Lower leg skin (tissue), 4 donors: Measurements from ENCODE around the gene CCT6A. TPM values are rescaled to one million over a fixed set of nuclear protein-coding genes. Genes with fewer than 3 reads are reported as not detected.
"Not testable (repeated sequence)": the region's sequence is repeated elsewhere in the genome, so short reads cannot be mapped to it uniquely, and the experiment has no call there.

Experiments used
- DNase-seq, 2 donors: peaks; one replicate each; pipeline ENCODE4 v3.0.0-alpha.2; 2019; ENCODE audit warnings: low spot score in 2 of 2
- H3K4me3 ChIP-seq: fragments of 200-600 bp; sonication (generic); 2 replicates; pipeline ENCODE4 v1.5.1; 2017; ENCODE audit warnings: mild to moderate bottlenecking, low read depth; ENCODE audit not compliant: poor library complexity, severe bottlenecking
- CTCF ChIP-seq, 3 donors: fragments of 450-650 bp; IDR thresholded peaks; one replicate each; pipeline ENCODE4 v1.5.1; 2016; ENCODE audit warnings: antibody characterized with exemption in 3 of 3, mild to moderate bottlenecking in 3 of 3, moderate library complexity in 2 of 3
- POLR2A ChIP-seq, 2 donors: fragments of 450-650 bp; IDR thresholded peaks; one replicate each; pipeline ENCODE4 v1.6.1; 2016 to 2017; ENCODE audit warnings: antibody characterized with exemption in 2 of 2, mild to moderate bottlenecking in 1 of 2, moderate library complexity in 1 of 2
- WGBS, 2 donors: methylation state at CpG; one replicate each; pipeline ENCODE4 v1.1.5; 2018; 5-methylcytosine and 5-hydroxymethylcytosine counted together
- intact Hi-C: fragments of 100-400 bp; cut with DNase I; formaldehyde crosslinking; loops from one replicate; pipeline ENCODE4 v1.15.0; 2023; ENCODE audit warnings: low total_unique reads
- total RNA-seq, 4 donors: library from RNA; depleted of rRNA; stranded (reverse); fragments of >200 nt; gene quantifications; one replicate each; pipeline ENCODE4 v1.1.0, GENCODE V29; 2016

The CCT6A gene
- total RNA-seq, 4 donors from 2014 or later: 56.9 to 79.2 (median 70.4) TPM

- intact Hi-C loops: no loop called here
- WGBS, 2 donors: 2% methylated on average over 54 to 55 of the region's 57 CpGs
- peak; percentile 97 to 99 for DNase-seq
These were observed 54.8 kb downstream of the CCT6A start, which contains the start of gene CHCHD2 for GRCh38 chr7:56106108-56107073. TSS of gene CHCHD2 (minus strand) at chr7:56106476. CDS start at chr7:56106413, 63 bp downstream.

GRCh38 chr7:56107954-56108258, 56.3 kb downstream of the CCT6A start:
- 96 to 100% methylated on average over 1 of the region's 1 CpG for WGBS, 2 donors
- intact Hi-C loops: no loop called here
- H3K4me3 ChIP-seq: no peak overlapping the region
- DNase-seq: no peak
- no peak for TF ChIP-seq CTCF (IDR thresholded peaks at IDR 0.05)
- TF ChIP-seq POLR2A (IDR thresholded peaks at IDR 0.05): no peak

More at GRCh38 chr7:56106108-56107073, 54.8 kb downstream of the CCT6A start, which contains the start of gene CHCHD2:
- TF ChIP-seq CTCF (IDR thresholded peaks at IDR 0.05) (no peak), POLR2A (IDR thresholded peaks at IDR 0.05) (peak in 1 of 2 donors; percentile 82)
- H3K4me3 ChIP-seq: peak within 1 kb of the TSS; percentile 97

- TF ChIP-seq POLR2A (IDR thresholded peaks at IDR 0.05) (no peak), CTCF (IDR thresholded peaks at IDR 0.05) (no peak)
- 64 to 79% methylated on average over 1 of the region's 1 CpG for WGBS, 2 donors
- DNase-seq: no peak
- intact Hi-C loops: no loop called here
- H3K4me3 ChIP-seq: no peak overlapping the region
These were observed 59.0 kb downstream of the CCT6A start for GRCh38 chr7:56110611-56111010.

GRCh38 chr7:56112244-56112643, 60.7 kb downstream of the CCT6A start:
- DNase-seq, intact Hi-C loops, H3K4me3 ChIP-seq: not testable (repeated sequence)
- 77 to 86% methylated on average over 3 of the region's 3 CpGs for WGBS, 2 donors

Other genes with a start within 250 kb of the CCT6A start
- not detected for gene SEPTIN14, start 189.0 kb upstream of the CCT6A start, total RNA-seq
- gene ZNF713, start 164.3 kb upstream of the CCT6A start, total RNA-seq: 1 to 10 TPM in 3 of 4 donors, under 1 TPM in 1; 0.93 to 2.7 (median 1.8) TPM
- gene MRPS17, start 99.9 kb upstream of the CCT6A start, total RNA-seq: 1 to 10 TPM; 5.3 to 8.3 (median 6.9) TPM
- gene NIPSNAP2, start 87.2 kb upstream of the CCT6A start, total RNA-seq: 10 to 100 TPM; 36.4 to 48.4 (median 41.5) TPM
- 10 to 100 TPM in 2 of 4 donors, 1 to 10 TPM in 2; 7.4 to 13.1 (median 9.8) TPM for gene PSPH, start 321 bp upstream of the CCT6A start, total RNA-seq
- 100 to 1,000 TPM in 2 of 4 donors, 10 to 100 TPM in 2; 74.5 to 117 (median 107) TPM for gene SUMF2, start 12.5 kb downstream of the CCT6A start, total RNA-seq
- 1 to 10 TPM in 2 of 4 donors, under 1 TPM in 2; 0.78 to 3.7 (median 1.2) TPM for gene PHKG1, start 41.2 kb downstream of the CCT6A start, total RNA-seq
- gene CHCHD2, start 54.7 kb downstream of the CCT6A start, total RNA-seq: 100 to 1,000 TPM; 214 to 287 (median 259) TPM
- 1 to 10 TPM in 3 of 4 donors, not detected in 1; 2.0 to 7.5 (median 6.1) TPM for gene NUPR2, start 64.7 kb downstream of the CCT6A start, total RNA-seq